ENCODE measurements around the gene METAP1D. TPM values are rescaled to one million over a fixed set of nuclear protein-coding genes. Genes with fewer than 3 reads are reported as not detected.
A peak's percentile ranks its signal among the peaks of the same experiment; 100 is the strongest.

Gene METAP1D
- total RNA-seq (2014; rRNA removed; shearing (Covaris generic)) = 4.6 and 5.2 TPM in 2 replicates

DNA sequence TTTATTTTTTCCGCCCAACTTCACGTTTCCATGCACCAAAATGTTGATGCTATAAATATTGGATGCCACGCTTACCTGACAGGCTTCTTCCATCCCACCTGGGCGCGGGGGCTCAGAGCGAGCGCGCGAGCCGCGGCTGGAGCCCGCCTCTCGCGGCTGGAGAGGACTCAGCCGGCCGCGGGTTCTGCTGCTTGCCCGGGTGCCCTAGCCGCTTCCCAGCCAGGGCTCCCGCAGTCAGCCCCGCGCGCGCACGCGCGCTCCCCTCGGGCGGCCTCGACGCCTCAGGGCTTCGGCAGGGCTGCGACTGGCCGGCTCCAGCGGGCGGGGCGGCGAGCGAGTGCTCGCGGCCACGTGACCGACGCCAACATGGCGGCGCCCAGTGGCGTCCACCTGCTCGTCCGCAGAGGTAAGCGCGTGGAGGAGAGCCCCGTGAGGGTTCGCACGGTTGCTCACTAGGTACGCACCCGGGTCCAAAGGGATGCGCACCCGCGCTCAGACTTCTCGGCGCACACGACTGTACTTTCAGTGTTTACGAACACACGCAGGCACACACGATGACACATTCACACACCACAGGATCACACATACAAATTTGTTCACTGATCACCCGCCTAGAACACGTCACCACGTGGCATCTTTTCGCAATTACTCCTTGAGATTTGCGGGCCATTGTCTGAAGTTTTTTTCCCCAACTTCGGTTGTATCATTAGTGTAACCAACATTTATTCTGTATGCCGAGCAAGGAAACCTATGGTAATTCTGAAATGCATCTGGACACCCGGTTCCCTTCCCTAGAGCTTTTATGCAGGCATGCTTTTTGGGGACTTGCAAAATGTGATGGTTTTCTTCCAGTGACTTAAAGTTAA, at the start of gene METAP1D:
Gene METAP1D, plus strand, starts transcription at position 350 of the 866 bp plus-strand sequence. Its CDS starts 17 bp downstream, at position 367.
- Histone ChIP-seq H3K4me3 (ENCODE audit: insufficient read depth, low read depth, low read length) (peak within 1 kb of the TSS; percentile 64), H3K36me3 (replicated peaks; ENCODE audit: control insufficient read depth, insufficient read depth, low read length) (no peaks in the 10 kb centered on the region), H3K27me3 (ENCODE audit: control insufficient read depth, insufficient read depth, low read length) (peaks cover 10% of the 10 kb centered on the region)
- DNase-seq = peak; percentile 98

DNA sequence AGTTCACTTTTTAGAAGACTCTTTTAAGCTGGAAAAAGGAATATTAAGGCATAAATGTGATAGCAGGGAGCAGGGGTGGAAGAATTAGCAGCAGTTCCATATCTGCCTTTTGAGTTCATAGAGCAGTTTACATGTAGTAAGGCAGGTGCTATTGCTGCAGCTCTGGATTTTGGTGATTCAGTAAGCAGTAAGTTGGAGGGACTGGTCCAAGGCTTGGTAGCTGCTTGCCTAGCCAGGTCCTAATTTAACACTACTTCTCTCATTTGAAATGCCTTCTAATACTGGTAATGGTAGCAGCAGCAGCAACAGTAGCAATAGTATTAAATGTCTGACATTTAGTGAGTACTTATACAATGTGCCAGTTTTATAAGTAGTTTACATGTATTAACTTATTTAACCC, 47.5 kb upstream of the METAP1D start:
- H3K27me3 ChIP-seq (ENCODE audit: control insufficient read depth, insufficient read depth, low read length) = no peaks in the 10 kb centered on the region
- no peak overlapping the region for H3K4me3 ChIP-seq (ENCODE audit: insufficient read depth, low read depth, low read length)
- DNase-seq = no peak
- H3K36me3 ChIP-seq (replicated peaks; ENCODE audit: control insufficient read depth, insufficient read depth, low read length) = peaks cover 1% of the 10 kb centered on the region; the same call in 1 of the 2 replicates

DNA sequence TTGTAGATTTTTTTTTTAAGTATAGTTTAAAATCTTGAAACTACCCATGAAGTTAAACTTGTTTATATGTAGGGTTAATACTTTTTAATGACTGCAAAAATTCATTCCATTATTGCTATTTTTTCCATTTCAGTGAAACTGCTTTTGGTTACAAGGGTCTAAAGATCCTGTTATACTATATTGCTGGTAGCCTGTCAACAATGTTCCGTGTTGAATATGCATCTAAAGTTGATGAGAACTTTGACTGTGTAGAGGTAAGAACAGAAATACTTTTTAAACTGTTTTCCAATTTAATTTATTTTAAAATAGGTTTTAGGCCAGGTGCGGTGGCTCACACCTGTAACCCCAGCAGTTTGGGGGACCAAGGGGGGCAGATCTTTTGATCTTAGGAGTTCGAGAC, 47.0 kb upstream of the METAP1D start:
- peaks cover 1% of the 10 kb centered on the region; the same call in 1 of the 2 replicates for H3K36me3 ChIP-seq (replicated peaks; ENCODE audit: control insufficient read depth, insufficient read depth, low read length)
- no peak for DNase-seq
- no peak overlapping the region for H3K4me3 ChIP-seq (ENCODE audit: insufficient read depth, low read depth, low read length)
- H3K27me3 ChIP-seq (ENCODE audit: control insufficient read depth, insufficient read depth, low read length) = no peaks in the 10 kb centered on the region

DNA sequence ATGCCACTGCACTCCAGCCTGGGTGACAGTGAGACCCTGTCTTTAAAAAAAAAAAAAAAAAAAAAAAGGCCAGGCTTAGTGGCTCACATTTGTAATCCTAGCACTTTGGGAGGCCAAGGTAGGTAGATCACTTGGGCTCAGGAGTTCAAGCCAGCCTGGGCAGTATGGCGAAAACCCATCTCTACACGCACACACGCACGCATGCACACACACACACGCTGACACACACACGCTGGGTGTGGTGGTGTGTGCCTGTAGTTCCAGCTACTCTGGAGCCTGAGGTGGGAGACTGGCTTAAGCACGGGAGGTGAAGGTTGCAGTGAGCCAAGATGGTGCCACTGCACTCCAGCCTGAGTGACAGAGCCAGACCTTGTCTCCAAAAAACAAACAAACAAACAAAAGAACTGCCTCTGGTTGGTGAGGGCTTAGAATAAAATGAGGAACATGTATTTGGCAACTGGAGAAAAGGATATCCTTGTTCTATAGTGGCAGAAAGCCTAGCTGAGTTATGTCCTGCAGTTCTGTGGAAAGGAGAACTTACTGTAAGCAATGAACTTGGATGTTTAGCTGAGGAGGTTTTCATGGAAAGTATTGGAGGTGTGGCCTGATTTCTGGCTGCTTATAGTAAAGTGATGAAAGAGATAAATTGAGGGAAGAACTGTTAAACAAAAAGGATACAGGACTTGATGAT, 43.5 kb upstream of the METAP1D start:
- DNase-seq = no peak
- Histone ChIP-seq H3K27me3 (ENCODE audit: control insufficient read depth, insufficient read depth, low read length) (no peaks in the 10 kb centered on the region), H3K4me3 (ENCODE audit: insufficient read depth, low read depth, low read length) (no peak overlapping the region), H3K36me3 (replicated peaks; ENCODE audit: control insufficient read depth, insufficient read depth, low read length) (peaks cover 1% of the 10 kb centered on the region; the same call in 1 of the 2 replicates)

DNA sequence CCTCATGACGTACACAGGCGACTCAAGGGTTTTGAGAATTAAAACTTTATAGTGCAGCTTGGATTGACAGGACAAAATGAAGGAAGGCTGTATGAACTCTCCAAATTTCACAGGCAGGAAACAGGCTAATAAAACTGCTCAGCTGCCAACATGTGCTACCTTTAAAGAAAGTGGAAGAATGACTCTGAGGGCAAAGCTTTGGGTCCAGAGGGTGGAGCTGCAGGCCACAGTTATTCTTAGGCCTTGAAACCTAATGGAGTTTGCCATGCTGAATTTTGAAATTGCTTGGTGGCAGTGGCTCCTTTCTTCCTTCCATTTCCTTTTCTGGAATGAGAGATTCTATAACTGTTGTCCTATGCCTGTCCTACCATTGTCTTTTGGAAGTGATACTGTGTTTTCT, 42.7 kb upstream of the METAP1D start:
- DNase-seq = peak; percentile 6
- Histone ChIP-seq H3K36me3 (replicated peaks; ENCODE audit: control insufficient read depth, insufficient read depth, low read length) (peaks cover 1% of the 10 kb centered on the region; the same call in 1 of the 2 replicates), H3K27me3 (ENCODE audit: control insufficient read depth, insufficient read depth, low read length) (no peaks in the 10 kb centered on the region), H3K4me3 (ENCODE audit: insufficient read depth, low read depth, low read length) (no peak overlapping the region)

DNA sequence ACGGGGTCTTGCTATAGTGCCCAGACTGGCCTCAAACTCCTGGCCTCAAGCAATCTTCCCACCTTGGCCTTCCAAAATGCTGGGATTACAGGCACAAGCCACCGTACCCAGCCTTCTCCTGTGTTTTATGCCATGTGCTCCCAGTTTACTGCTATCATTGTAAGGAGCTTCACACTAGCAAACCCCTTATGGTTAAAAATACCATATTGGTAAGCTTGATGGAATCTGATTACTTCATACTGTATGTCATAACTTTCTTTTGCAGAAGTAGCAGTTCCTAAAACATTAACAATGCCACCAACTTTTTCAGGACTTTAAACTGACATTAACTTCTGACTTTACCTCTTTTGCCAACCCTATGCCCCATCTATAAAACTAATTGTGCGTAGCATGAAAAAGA, 41.3 kb upstream of the METAP1D start:
- Histone ChIP-seq H3K27me3 (ENCODE audit: control insufficient read depth, insufficient read depth, low read length) (no peaks in the 10 kb centered on the region), H3K4me3 (ENCODE audit: insufficient read depth, low read depth, low read length) (no peak overlapping the region), H3K36me3 (replicated peaks; ENCODE audit: control insufficient read depth, insufficient read depth, low read length) (no peaks in the 10 kb centered on the region)
- no peak for DNase-seq

DNA sequence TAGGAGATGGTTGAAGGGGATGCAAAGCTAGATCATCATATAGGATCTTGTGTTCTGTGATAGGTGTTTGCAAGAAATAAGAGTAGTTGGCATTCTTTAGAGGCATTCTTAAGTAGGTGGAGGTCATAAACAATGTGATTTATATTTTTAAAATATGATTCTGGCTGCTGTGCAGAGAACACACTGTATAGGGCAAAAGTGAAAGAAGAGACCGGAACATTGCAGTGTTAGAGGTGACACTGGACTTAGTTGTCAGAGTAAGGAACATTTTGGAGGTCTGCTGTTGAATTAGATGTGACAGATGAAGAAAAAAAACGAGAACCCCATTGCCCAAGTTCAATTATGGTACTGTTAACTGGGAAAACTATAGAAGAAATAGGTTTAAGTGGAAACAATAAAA, 39.8 kb upstream of the METAP1D start:
- DNase-seq = no peak
- Histone ChIP-seq H3K4me3 (ENCODE audit: insufficient read depth, low read depth, low read length) (no peak overlapping the region), H3K36me3 (replicated peaks; ENCODE audit: control insufficient read depth, insufficient read depth, low read length) (no peaks in the 10 kb centered on the region), H3K27me3 (ENCODE audit: control insufficient read depth, insufficient read depth, low read length) (no peaks in the 10 kb centered on the region)

DNA sequence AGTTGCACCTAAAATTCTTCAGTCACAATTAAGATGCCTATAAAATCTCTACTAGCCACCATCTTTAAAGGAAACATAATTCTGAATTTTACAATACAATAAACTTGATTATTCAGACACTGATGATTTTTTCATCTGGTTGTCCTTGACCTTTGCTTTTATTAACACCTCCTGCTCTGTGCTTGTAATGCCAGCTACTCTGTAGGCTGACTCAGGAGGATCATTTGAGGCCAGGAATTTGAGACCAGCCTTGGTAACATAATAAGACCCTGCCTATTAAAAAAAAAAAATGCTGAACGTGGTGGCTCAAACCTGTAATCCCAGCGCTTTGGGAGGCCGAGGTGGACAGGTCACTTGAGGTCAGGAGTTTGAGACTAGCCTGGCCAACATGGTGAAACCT, 39.2 kb upstream of the METAP1D start:
- Histone ChIP-seq H3K4me3 (ENCODE audit: insufficient read depth, low read depth, low read length) (no peak overlapping the region), H3K36me3 (replicated peaks; ENCODE audit: control insufficient read depth, insufficient read depth, low read length) (no peaks in the 10 kb centered on the region; the same call in 1 of the 2 replicates), H3K27me3 (ENCODE audit: control insufficient read depth, insufficient read depth, low read length) (no peaks in the 10 kb centered on the region)
- DNase-seq = no peak

DNA sequence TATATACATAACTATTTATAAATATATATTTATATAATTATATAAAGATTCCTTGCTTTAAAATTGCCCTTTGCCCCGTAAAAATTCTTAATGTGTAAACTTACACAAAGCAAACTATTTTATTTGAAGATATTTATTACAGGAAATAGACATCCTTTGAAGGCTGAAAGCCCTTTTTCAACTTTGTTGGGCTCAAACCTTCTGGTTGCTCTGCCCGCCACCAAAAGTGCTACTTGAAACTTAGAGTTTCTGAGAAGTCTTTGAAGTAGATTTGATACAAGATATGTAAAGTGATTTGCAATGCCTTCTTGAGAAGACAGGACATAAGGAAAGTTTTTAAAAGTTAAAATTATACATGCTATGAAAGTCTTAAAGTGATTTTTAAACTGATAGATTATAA, 36.6 kb upstream of the METAP1D start:
- Histone ChIP-seq H3K4me3 (ENCODE audit: insufficient read depth, low read depth, low read length) (no peak overlapping the region), H3K36me3 (replicated peaks; ENCODE audit: control insufficient read depth, insufficient read depth, low read length) (no peaks in the 10 kb centered on the region; the same call in 1 of the 2 replicates), H3K27me3 (ENCODE audit: control insufficient read depth, insufficient read depth, low read length) (no peaks in the 10 kb centered on the region)
- DNase-seq = no peak

DNA sequence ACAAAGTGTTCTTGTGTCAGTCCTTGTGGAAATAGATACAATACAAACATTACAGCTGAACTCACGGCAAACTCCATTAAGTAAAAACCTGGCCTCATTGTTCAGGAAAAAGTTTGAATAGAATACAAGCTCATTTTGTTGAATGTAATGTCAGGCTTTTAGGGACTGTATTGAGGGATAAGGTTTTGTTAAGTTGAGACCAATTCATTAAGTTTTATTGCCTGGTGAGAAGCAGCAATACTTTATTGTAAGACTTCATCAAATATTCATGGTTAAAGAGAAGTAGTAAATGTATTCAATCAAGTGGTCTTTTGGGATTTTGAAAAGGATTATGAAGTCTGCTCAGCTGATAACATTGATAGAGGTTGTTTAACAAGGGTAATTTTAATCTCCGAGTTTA, 35.4 kb upstream of the METAP1D start:
- Histone ChIP-seq H3K27me3 (ENCODE audit: control insufficient read depth, insufficient read depth, low read length) (no peaks in the 10 kb centered on the region), H3K36me3 (replicated peaks; ENCODE audit: control insufficient read depth, insufficient read depth, low read length) (no peaks in the 10 kb centered on the region; the same call in 1 of the 2 replicates), H3K4me3 (ENCODE audit: insufficient read depth, low read depth, low read length) (no peak overlapping the region)
- DNase-seq = no peak

DNA sequence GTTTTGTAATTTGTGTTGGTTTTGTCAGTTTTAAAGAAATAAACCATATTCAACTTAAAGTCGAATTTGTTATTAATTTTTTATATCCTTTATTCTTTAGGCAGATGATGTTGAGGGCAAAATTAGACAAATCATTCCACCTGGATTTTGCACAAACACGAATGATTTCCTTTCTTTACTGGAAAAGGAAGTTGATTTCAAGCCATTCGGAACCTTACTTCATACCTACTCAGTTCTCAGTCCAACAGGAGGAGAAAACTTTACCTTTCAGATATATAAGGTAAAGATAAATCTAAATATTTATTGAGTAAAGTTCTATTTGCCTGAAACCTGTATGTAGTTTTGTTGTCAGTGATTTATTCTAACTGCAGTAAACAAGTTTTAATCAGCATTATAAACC, 34.5 kb upstream of the METAP1D start:
- Histone ChIP-seq H3K36me3 (replicated peaks; ENCODE audit: control insufficient read depth, insufficient read depth, low read length) (no peaks in the 10 kb centered on the region; the same call in 1 of the 2 replicates), H3K27me3 (ENCODE audit: control insufficient read depth, insufficient read depth, low read length) (no peaks in the 10 kb centered on the region), H3K4me3 (ENCODE audit: insufficient read depth, low read depth, low read length) (no peak overlapping the region)
- no peak for DNase-seq

DNA sequence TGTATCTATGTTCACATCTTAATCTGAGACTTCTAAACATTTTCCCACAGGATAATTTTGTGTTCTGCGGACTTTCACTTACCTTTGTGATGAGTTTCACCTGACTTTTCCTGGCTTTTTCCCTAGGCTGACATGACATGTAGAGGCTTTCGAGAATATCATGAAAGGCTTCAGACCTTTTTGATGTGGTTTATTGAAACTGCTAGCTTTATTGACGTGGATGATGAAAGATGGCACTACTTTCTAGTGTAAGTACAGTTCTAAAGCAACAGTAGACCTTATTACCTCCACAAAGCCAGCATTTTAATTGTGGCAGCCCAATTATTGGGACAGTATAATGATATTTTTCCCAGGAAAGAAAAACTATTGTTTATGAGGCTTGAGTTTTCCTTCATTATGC, 34.1 kb upstream of the METAP1D start:
- no peaks in the 10 kb centered on the region for H3K27me3 ChIP-seq (ENCODE audit: control insufficient read depth, insufficient read depth, low read length)
- no peak for DNase-seq
- no peak overlapping the region for H3K4me3 ChIP-seq (ENCODE audit: insufficient read depth, low read depth, low read length)
- no peaks in the 10 kb centered on the region; the same call in 1 of the 2 replicates for H3K36me3 ChIP-seq (replicated peaks; ENCODE audit: control insufficient read depth, insufficient read depth, low read length)

DNA sequence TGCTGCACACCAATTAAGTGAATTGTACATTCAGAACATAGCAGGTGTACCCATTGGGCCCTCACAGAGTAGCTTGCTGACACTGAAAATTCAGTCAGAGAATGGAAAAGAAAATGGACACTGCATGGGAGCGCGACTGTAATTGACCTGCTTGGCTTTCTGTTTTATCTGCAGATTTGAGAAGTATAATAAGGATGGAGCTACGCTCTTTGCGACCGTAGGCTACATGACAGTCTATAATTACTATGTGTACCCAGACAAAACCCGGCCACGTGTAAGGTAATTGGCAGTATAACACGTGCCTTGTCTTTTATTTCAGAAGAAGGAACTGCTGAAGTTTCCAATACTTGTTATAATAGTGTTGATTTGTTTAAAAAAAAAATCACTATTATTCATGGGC, 33.5 kb upstream of the METAP1D start:
- Histone ChIP-seq H3K4me3 (ENCODE audit: insufficient read depth, low read depth, low read length) (no peak overlapping the region), H3K27me3 (ENCODE audit: control insufficient read depth, insufficient read depth, low read length) (no peaks in the 10 kb centered on the region), H3K36me3 (replicated peaks; ENCODE audit: control insufficient read depth, insufficient read depth, low read length) (no peaks in the 10 kb centered on the region; the same call in 1 of the 2 replicates)
- no peak for DNase-seq

DNA sequence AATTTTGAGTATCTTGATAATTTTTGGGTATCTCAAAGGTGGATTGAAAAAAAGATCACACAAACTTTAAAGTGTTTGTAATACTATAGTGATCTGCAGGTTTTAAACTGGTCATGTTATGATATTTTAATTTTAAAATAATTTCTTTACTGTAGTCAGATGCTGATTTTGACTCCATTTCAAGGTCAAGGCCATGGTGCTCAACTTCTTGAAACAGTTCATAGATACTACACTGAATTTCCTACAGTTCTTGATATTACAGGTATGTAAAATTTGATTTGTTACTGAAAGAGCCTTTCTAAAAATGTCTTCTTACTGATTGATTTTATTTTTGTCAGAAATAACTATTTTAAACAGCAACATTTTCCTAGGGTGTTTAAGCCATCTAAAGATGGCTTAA, 33.1 kb upstream of the METAP1D start:
- no peak overlapping the region for H3K4me3 ChIP-seq (ENCODE audit: insufficient read depth, low read depth, low read length)
- no peaks in the 10 kb centered on the region; the same call in 1 of the 2 replicates for H3K36me3 ChIP-seq (replicated peaks; ENCODE audit: control insufficient read depth, insufficient read depth, low read length)
- DNase-seq = no peak
- no peaks in the 10 kb centered on the region for H3K27me3 ChIP-seq (ENCODE audit: control insufficient read depth, insufficient read depth, low read length)

DNA sequence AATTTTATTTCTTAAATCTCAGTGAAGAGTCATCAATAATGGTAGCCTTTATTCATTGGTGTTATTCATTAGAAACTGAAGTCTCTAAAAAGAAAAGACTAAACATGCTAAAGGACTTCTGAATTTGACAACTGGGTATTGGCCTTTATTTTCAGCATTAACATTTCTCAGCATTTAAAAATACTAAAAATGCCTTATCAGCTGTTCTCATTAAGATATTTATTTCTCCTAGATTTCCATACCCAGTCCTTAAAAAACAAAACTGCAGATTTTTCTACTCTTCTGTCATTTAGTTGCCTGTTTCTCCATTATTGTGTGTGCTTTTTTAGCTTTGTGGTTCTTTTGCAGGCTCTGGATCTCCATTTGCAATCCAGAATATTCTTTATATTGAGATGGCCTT, 31.2 kb upstream of the METAP1D start:
- Histone ChIP-seq H3K4me3 (ENCODE audit: insufficient read depth, low read depth, low read length) (no peak overlapping the region), H3K27me3 (ENCODE audit: control insufficient read depth, insufficient read depth, low read length) (no peaks in the 10 kb centered on the region), H3K36me3 (replicated peaks; ENCODE audit: control insufficient read depth, insufficient read depth, low read length) (peaks cover 2% of the 10 kb centered on the region)
- DNase-seq = no peak

Data from H7 (cell line).